22Rv1 (cell line): Measurements from ENCODE around the gene GALM.

Experiments
- CTCF ChIP-seq: fragments of 450-650 bp; IDR thresholded peaks from 2 replicates; pipeline ENCODE4 v1.5.1; 2017; ENCODE audit warnings: mild to moderate bottlenecking
- ZFX ChIP-seq: fragments of 450-650 bp; IDR thresholded peaks from 2 replicates; pipeline ENCODE4 v1.6.1; 2017; ENCODE audit warnings: antibody characterized with exemption, borderline replicate concordance

- no peak for TF ChIP-seq CTCF
- no peak for TF ChIP-seq ZFX
Measured at GRCh38 chr2:38617301-38617700, 48.6 kb upstream of the GALM start.
